ENCODE data around the gene LYPD5. TPM values are rescaled to one million over a fixed set of nuclear protein-coding genes. Genes with fewer than 3 reads are reported as not detected.

Gene LYPD5
- polyA plus RNA-seq, 2 of the 4 experiments (the other 2 are of a cell fraction), result 0.09 to 0.12 TPM

DNA sequence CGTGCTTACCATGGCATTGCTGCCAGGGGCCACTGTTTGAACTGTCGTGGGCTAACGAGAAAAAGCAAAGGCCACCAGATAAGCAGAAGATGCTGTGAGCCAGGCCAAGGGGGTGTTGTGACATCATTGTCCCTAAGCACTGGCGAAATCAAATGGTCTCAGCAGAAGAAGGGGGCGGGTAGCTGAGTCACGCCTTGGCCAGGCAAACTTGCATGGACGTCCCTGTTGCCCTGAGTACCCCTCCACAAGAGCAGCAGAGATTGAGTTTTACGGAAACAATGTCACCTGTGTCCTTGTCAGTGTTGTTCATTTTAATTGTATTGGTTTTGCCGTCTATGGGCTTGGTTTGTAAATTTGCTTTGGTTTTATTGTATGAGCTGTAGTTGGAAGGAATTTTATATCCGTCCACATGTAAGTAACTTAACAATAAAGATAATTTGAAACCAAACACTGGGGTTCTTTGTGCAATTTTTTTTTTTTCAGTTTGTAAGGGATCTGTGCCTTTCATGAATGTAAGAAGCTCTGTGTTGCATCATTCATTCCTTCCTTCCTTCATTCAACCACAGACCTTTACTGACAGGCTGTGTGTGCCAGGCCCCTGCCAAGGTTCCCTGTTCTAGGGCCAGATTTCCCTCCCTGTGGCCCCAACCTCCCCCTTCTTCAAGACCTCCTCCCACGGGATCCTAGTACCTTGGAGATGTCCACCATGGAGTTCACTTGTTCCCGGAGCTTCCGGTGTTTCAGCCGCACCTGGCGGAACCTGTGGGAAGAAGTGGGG is 33.8 kb downstream of the LYPD5 start:
- no peak overlapping the region for H3K4me2 ChIP-seq
- ATAC-seq (no peak), FAIRE-seq (no peak), DNase-seq (ENCODE audit: low read depth in 1 of 2, low spot score in 1 of 2) (no peak)
- no peaks in the 10 kb centered on the region for H3K9me3 ChIP-seq
- no peak overlapping the region for H3K27ac ChIP-seq
- POLR2A ChIA-PET, result interaction anchor here (1.4 kb wide), 1 partner anchor 14 kb away, joined by 5 read pairs; the partner anchor contains the start of gene SMG9
- TF ChIP-seq CEBPB (IDR thresholded peaks at IDR 0.05), result no peak
- no peak for TF ChIP-seq TP53 (CRISPR knock-in tag; IDR thresholded peaks at IDR 0.05)
- no peak for TF ChIP-seq SREBF2 (IDR thresholded peaks at IDR 0.05)
- no peak for TF ChIP-seq TFCP2L1 (CRISPR knock-in tag; IDR thresholded peaks at IDR 0.05)
- no peak for TF ChIP-seq HOXA7 (CRISPR knock-in tag; IDR thresholded peaks at IDR 0.05)
- H3K4me1 ChIP-seq, result peaks cover 34% of the 10 kb centered on the region
- no peak overlapping the region for H3K4me3 ChIP-seq
- CTCF ChIA-PET, result interaction anchor here (0.9 to 22.3 kb wide), 8 partner anchors 9 to 141 kb away, joined by 3 to 565 read pairs (median 6); partner anchors contain the start of genes KCNN4, PLAUR and SMG9
- 81% methylated on average over 15 of the region's 15 CpGs for WGBS (ENCODE audit: missing lambda C conversion rate)

DNA sequence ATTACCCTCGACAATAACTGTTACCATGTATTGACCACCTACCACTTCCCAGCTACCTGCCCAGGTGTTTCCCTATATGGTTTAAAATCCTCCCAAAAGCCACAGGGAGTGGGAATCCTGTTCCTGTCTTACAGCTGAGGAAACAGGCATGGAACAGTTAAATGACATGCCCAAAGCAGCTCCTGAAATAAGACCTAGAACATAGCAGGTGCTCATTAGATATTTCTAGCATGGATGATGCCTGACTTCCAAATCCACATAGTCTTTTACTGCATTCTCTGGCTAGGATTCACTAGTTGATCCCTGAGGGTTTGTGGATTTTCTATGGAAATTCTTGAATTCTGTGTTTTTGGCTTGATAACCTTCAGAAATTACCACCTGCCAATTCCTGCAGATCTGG is 34.4 kb downstream of the LYPD5 start:
- ChIA-PET POLR2A (interaction anchor here (1.2 to 2.0 kb wide), 2 partner anchors 13 to 14 kb away, joined by 3 to 8 read pairs; partner anchors contain the start of gene SMG9), CTCF (interaction anchor here (0.9 to 22.3 kb wide), 12 partner anchors 8 to 157 kb away, joined by 3 to 565 read pairs (median 4); partner anchors contain the start of genes KCNN4, PLAUR and SMG9)
- DNase-seq (ENCODE audit: low read depth in 1 of 2, low spot score in 1 of 2) (no peak), FAIRE-seq (no peak), ATAC-seq (no peak)
- Histone ChIP-seq H3K4me3 (no peak overlapping the region), H3K4me1 (peaks cover 38% of the 10 kb centered on the region), H3K27ac (no peak overlapping the region), H3K4me2 (no peak overlapping the region), H3K9me3 (no peaks in the 10 kb centered on the region)
- 100% methylated on average over 1 of the region's 1 CpG for WGBS (ENCODE audit: missing lambda C conversion rate)
- TF ChIP-seq, protein P1, sequence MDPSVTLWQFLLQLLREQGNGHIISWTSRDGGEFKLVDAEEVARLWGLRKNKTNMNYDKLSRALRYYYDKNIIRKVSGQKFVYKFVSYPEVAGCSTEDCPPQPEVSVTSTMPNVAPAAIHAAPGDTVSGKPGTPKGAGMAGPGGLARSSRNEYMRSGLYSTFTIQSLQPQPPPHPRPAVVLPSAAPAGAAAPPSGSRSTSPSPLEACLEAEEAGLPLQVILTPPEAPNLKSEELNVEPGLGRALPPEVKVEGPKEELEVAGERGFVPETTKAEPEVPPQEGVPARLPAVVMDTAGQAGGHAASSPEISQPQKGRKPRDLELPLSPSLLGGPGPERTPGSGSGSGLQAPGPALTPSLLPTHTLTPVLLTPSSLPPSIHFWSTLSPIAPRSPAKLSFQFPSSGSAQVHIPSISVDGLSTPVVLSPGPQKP (IDR thresholded peaks at IDR 0.05; ENCODE audit: low read depth, low read length), result no peak
- no peak for TF ChIP-seq MYC (IDR thresholded peaks at IDR 0.05; ENCODE audit: borderline replicate concordance, low read length)
- no peak for TF ChIP-seq NFE2L2 (conservative IDR thresholded peaks at IDR 0.05; ENCODE audit: low read length)
- TF ChIP-seq, protein P2, sequence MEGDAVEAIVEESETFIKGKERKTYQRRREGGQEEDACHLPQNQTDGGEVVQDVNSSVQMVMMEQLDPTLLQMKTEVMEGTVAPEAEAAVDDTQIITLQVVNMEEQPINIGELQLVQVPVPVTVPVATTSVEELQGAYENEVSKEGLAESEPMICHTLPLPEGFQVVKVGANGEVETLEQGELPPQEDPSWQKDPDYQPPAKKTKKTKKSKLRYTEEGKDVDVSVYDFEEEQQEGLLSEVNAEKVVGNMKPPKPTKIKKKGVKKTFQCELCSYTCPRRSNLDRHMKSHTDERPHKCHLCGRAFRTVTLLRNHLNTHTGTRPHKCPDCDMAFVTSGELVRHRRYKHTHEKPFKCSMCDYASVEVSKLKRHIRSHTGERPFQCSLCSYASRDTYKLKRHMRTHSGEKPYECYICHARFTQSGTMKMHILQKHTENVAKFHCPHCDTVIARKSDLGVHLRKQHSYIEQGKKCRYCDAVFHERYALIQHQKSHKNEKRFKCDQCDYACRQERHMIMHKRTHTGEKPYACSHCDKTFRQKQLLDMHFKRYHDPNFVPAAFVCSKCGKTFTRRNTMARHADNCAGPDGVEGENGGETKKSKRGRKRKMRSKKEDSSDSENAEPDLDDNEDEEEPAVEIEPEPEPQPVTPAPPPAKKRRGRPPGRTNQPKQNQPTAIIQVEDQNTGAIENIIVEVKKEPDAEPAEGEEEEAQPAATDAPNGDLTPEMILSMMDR (IDR thresholded peaks at IDR 0.05), result no peak
- TF ChIP-seq ATOH8 (CRISPR knock-in tag; IDR thresholded peaks at IDR 0.05; ENCODE audit: low read depth), result no peak
- no peak for TF ChIP-seq HDAC2 (IDR thresholded peaks at IDR 0.05)
- no peak for TF ChIP-seq PHF8 (IDR thresholded peaks at IDR 0.05; ENCODE audit: borderline replicate concordance, low read depth)
- no peak for TF ChIP-seq NPAS2 (CRISPR knock-in tag; IDR thresholded peaks at IDR 0.05; ENCODE audit: borderline replicate concordance)
- TF ChIP-seq CHD2 (IDR thresholded peaks at IDR 0.05; ENCODE audit: low read length, partially characterized antibody), result no peak
- TF ChIP-seq RAD21 (conservative IDR thresholded peaks at IDR 0.05 in 1 of 2, IDR thresholded peaks at IDR 0.05 in 1 of 2), result no peak
- no peak for TF ChIP-seq BHLHE40 (IDR thresholded peaks at IDR 0.05; ENCODE audit: low read depth, low read length)
- no peak for TF ChIP-seq JUNB (IDR thresholded peaks at IDR 0.05)
- no peak for TF ChIP-seq EHF (CRISPR knock-in tag; IDR thresholded peaks at IDR 0.05)

GRCh38 chr19:43767316-43767715 is 34.9 kb downstream of the LYPD5 start:
- DNase-seq (ENCODE audit: low read depth in 1 of 2, low spot score in 1 of 2) (no peak), FAIRE-seq (no peak), ATAC-seq (no peak)
- no peak overlapping the region for H3K4me2 ChIP-seq
- peaks cover 38% of the 10 kb centered on the region for H3K4me1 ChIP-seq
- H3K4me3 ChIP-seq, result no peak overlapping the region
- POLR2A ChIA-PET, result interaction anchor here (1.2 to 2.0 kb wide), 2 partner anchors 12 to 14 kb away, joined by 3 to 8 read pairs; partner anchors contain the start of gene SMG9
- WGBS (ENCODE audit: missing lambda C conversion rate), result 83% methylated on average over 5 of the region's 7 CpGs
- CTCF ChIA-PET, result interaction anchor here (0.8 to 22.3 kb wide), 15 partner anchors 8 to 163 kb away, joined by 3 to 565 read pairs (median 4); partner anchors contain the start of genes KCNN4, PLAUR and SMG9
- H3K9me3 ChIP-seq, result no peaks in the 10 kb centered on the region
- TF ChIP-seq FOSL2 (IDR thresholded peaks at IDR 0.05), result no peak
- TF ChIP-seq FOSL2 (CRISPR knock-in tag; IDR thresholded peaks at IDR 0.05), result no peak
- TF ChIP-seq, protein P3, sequence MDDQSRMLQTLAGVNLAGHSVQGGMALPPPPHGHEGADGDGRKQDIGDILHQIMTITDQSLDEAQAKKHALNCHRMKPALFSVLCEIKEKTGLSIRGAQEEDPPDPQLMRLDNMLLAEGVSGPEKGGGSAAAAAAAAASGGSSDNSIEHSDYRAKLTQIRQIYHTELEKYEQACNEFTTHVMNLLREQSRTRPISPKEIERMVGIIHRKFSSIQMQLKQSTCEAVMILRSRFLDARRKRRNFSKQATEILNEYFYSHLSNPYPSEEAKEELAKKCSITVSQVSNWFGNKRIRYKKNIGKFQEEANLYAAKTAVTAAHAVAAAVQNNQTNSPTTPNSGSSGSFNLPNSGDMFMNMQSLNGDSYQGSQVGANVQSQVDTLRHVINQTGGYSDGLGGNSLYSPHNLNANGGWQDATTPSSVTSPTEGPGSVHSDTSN (IDR thresholded peaks at IDR 0.05), result no peak
- no peak for TF ChIP-seq HES2 (IDR thresholded peaks at IDR 0.05)
- no peak for TF ChIP-seq JUN (IDR thresholded peaks at IDR 0.05)
- TF ChIP-seq HOXB13 (CRISPR knock-in tag; IDR thresholded peaks at IDR 0.05; ENCODE audit: low read depth), result no peak
- no peak for TF ChIP-seq GATA3 (IDR thresholded peaks at IDR 0.05; ENCODE audit: borderline replicate concordance)
- TF ChIP-seq PHF8 (IDR thresholded peaks at IDR 0.05; ENCODE audit: borderline replicate concordance, low read depth), result no peak
- TF ChIP-seq RCOR1 (IDR thresholded peaks at IDR 0.05; ENCODE audit: low read depth, low read length), result no peak
- TF ChIP-seq RFX5 (IDR thresholded peaks at IDR 0.05), result no peak
- no peak for TF ChIP-seq MAX (IDR thresholded peaks at IDR 0.05)
- no peak for TF ChIP-seq SREBF2 (IDR thresholded peaks at IDR 0.05)
- no peak for TF ChIP-seq CBX2 (IDR thresholded peaks at IDR 0.05; ENCODE audit: borderline replicate concordance, low read depth)
- peak overlapping the region in 1 of 2 experiments; percentile 92; a peak in 2 of 6 replicates for H3K27ac ChIP-seq
